TTC549 (cell line): Measurements from ENCODE around the gene TMEM208.

ENCODE experiments used
- FAIRE-seq: peaks from 2 replicates; lab custom pipeline; 2012; peaks lifted over from hg19 to GRCh38; lab: Jason Lieb, UNC

The TMEM208 gene

DNA sequence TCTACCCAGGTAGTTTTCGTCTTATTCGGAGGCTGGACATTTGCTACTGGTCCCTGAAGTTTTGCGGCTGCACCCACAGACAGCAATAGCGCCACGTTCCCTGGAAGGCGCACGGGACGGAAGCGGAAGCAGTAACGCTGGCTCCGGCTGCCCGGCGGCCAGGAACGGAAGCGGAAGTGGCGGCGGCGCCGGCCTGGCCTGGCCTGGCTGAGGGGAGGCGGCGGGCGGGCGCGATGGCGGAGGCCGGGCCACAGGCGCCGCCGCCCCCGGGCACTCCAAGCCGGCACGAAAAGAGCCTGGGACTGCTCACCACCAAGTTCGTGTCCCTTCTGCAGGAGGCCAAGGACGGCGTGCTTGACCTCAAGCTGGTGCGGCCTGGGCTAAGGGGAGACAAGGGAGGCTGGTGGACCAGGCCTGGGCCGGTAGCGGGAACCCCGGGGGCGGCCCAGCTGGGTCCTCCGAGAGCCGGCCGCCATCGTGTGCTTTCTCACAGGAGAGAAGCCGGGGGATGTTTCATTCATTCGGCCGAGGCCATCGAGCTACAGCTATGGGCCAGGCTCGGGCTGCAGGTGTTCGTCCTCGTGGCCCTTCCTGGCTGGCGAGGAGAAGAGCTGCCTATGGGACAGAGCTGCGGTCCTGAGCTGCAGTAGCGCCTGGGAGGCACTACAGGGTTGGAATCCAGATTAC, 34.8 kb upstream of the TMEM208 start, which contains the start of gene E2F4:
E2F4 (plus strand) TSS at position 161 of the 687 bp plus-strand sequence; CDS start at position 234, 73 bp downstream.
- FAIRE-seq = no peak

DNA sequence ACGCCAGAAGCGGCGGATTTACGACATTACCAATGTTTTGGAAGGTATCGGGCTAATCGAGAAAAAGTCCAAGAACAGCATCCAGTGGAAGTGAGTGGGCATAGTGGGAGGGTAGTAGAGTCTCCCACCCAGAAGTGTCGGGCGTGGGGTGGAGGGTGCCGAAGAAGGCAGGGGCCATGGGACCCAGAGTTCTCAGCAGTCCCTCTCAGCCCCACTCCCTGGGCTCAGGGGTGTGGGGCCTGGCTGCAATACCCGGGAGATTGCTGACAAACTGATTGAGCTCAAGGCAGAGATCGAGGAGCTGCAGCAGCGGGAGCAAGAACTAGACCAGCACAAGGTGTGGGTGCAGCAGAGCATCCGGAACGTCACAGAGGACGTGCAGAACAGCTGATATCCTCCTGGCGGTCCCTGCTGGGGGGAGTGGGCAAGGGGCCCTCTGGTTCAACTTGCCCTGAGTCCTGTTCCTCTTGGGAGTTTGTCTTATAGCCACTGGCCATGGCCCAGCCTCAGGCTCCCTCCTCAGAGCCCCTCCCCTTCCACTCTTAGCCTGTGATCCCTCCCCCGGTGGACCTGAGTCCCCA, 34.1 kb upstream of the TMEM208 start:
- FAIRE-seq = no peak

DNA sequence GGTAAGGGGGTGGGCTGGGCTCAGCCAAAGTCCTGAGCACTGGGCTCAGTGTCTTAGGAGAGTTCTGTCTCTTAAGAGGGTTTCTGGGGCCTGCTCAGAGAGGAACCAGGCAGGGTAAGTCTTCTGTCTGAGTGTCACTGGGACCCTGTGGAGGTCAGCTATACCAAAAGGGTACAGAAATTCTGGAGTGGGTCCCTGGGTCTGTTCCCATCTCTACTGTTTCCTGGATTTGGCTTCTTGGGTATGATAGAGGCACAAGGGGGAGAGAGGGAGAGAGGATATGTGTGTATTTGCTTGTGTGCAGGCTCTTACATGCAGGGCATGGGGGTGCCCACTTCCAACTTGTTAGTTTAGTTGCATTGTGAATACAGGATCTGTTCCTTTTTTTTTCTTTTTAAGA, 33.4 kb upstream of the TMEM208 start:
- no peak for FAIRE-seq

DNA sequence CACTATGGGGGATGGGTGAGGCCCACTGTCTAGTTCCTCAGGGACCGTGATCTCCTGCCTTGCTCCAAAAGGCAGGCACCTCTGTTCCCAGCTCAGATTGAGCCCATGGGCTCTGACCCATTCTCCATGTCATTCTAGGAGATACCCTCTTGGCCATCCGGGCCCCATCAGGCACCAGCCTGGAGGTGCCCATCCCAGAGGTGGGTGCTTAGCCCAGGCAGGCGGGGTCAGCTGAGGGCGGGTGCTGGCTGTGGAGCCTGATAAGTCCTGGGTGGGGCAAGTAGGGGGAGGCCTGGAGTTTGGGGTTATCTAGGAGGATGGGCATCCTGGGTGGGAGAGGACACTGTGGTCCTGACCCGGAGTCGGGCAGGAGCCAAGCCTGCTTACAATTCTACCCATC, 32.7 kb upstream of the TMEM208 start:
- no peak for FAIRE-seq

DNA sequence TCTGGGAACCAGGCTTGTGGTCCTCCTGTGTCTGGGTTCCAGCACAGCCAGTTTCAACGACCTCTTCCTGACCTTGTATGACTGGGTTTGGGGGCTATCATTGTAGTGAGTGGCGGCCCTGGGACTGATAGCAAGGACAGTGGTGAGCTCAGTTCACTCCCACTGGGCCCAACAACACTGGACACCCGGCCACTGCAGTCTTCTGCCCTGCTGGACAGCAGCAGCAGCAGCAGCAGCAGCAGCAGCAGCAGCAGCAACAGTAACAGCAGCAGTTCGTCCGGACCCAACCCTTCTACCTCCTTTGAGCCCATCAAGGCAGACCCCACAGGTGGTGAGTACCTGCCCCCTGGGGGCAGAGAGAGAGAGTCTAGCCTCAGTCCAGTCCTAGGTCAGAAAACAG, 31.3 kb upstream of the TMEM208 start:
- FAIRE-seq = no peak

DNA sequence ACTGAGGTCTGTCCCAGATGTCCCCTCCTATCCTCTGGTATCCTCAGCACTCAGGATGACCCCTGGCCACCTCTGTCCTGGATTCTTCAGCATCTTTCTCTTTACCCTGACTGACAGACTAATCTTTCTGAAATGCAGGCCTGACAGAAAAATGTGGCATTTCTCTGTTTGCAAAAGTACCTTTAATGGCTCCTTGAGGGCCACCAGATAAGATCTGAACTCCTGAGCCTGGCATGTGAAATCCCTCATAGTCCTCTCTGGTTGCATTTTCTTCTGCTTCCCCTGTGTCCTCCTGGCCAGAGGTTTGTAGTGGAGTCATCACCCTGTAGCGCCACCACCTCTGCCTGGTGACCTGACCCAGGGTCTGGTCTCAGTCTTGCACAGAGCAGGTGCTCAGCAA, 30.0 kb upstream of the TMEM208 start:
- FAIRE-seq = no peak

DNA sequence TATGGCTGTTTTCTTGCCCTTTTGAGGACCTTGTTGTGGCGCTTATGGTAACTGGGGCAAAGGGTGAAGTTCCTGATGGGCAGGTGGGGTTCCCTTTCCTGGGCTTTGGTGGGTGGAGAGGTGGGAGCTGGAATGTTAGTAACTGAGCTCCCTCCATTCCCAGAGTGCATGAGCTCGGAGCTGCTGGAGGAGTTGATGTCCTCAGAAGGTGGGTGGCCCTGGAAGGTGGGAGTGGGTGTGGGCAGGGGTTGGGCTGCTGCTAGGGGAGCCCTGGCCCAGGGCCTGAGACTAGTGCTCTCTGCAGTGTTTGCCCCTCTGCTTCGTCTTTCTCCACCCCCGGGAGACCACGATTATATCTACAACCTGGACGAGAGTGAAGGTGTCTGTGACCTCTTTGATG, 29.2 kb upstream of the TMEM208 start:
- FAIRE-seq = no peak

DNA sequence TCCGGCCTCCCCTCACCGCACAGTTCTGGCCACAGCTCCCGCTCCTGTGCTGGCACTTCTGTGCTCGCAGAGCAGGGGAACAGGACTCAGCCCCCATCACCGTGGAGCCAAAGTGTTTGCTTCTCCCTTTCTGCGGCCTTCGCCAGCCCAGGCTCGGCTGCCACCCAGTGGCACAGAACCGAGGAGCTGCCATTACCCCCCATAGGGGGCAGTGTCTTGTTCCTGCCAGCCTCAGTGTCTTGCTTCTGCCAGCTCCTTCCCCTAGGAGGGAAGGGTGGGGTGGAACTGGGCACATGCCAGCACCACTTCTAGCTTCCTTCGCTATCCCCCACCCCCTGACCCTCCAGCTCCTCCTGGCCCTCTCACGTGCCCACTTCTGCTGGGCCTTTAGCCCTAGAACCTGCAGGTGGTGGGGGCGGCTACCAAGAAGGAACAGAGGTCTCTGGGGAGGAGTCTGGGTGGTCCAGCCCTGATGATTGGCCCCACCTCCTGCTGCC, 28.6 kb upstream of the TMEM208 start:
- FAIRE-seq = no peak

DNA sequence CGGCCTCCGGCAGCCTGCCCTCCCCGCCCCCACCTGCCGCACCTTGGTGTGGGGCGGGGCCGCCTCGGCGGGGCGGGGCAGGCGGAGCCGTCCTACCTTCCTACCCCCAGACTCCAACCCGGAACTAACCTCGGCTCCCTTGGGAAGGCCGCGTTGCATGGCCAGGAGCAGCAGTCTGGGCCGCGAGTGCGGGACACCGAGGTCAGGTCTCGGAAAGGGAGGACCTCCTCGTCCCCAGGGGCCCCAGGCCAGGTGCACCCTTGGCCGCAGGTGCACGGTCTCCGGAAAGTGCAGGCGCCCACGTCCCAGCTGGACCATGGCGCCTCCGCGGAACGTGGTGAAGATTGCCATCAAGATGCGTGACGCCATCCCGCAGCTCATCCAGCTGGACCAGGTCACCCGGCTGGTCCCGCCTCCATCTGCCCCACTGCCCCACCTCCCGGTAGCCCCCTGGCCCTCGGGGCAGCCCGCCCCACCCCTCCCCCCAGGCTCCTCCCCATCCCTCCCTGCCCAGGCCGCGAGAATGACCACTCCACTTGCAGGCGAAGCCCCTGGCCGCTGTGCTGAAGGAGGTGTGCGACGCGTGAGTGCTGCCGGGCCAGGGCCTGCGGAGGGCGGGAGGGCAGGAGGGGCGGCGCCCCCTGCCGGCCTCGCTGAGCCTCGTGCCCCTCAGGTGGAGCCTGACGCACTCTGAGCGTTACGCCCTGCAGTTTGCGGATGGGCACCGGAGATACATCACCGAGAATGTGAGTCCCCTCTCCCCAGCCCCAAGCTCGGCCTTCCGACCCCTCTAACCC, 27.7 kb upstream of the TMEM208 start, which contains the start of gene ELMO3:
ELMO3 (plus strand) TSS at position 121 of the 797 bp plus-strand sequence; CDS start at position 317, 196 bp downstream.
- FAIRE-seq = no peak

DNA sequence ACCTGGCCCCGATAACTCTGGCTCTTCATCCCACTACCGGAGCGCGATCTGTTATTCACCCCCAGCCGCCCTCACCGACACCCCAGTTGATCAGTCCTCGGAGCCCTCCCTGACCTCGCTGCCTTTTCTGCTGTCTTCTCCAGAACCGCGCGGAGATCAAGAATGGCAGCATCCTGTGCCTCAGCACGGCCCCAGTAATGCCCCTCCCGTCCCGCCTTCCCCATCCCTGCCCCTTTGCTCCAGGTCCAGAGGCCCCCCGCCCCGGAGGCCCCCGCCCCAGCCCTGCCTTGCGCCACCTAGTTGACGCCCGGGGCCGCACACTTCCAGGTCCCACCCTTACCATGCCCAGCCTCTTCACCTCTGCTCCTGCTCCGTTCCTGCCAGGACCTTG, 27.1 kb upstream of the TMEM208 start:
- FAIRE-seq = no peak

DNA sequence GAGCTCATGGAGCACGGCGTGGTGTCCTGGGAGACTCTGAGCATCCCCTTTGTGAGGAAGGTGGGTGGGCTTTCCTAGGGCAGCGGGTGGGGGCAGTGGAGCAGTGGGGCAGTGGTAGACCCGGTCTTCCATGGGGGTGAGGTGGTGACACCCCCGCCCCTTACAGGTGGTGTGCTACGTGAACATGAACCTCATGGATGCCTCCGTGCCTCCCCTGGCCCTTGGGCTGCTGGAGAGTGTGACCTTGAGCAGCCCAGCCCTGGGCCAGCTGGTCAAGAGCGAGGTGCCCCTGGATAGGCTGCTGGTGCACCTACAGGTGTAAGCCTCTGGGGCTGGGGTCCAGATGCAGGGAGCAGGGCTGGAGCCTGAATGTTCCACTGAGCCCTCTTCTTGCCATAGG, 26.4 kb upstream of the TMEM208 start:
- no peak for FAIRE-seq

DNA sequence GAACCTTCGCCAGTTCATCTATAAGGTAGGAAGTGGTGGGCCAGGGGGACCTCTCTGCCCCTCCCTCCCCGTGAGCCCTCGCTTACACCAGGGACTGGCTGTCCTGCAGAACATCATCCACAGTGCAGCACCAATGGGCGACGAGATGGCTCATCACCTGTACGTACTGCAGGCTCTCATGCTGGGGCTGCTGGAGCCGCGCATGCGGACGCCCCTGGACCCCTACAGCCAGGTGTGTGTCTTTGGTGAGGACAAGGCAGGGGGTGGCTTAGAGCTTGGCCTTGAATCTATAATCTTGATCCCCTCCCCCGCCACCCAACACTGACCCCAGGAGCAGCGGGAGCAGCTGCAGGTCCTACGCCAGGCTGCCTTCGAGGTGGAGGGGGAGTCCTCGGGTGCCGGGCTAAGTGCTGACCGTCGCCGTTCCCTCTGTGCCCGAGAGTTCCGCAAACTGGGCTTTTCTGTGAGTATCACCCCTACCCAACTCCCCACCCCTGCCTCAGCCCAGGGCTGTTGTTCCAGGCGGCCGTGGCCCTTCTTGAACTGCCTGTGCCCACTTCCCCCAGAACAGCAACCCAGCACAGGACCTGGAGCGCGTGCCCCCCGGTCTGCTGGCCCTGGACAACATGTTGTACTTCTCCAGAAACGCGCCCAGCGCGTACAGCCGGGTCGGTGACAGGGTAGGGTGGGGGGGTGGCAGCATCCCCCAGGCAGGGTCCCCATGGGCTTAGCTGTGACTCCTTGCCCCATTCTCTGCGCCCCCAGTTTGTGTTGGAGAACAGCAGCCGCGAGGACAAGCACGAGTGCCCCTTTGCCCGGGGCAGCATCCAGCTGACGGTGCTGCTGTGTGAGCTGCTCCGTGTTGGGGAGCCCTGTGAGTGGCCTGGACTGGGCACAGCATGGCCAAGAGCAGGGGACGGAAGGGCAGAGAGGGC, 25.3 kb upstream of the TMEM208 start:
- FAIRE-seq = no peak

DNA sequence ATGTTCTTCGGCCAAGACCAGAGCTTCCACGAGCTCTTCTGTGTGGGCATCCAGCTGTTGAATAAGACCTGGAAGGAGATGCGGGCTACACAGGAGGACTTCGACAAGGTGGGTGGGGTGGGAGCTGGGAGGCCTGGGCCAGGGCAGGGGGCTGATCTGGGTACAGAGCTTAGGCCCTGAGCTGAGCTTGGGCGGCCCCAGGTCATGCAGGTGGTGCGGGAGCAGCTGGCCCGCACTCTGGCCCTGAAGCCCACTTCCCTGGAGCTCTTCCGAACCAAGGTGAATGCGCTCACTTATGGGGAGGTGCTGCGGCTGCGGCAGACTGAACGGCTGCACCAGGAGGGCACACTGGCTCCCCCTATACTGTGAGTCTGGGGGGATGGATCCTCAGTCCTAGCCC, 24.5 kb upstream of the TMEM208 start:
- no peak for FAIRE-seq

DNA sequence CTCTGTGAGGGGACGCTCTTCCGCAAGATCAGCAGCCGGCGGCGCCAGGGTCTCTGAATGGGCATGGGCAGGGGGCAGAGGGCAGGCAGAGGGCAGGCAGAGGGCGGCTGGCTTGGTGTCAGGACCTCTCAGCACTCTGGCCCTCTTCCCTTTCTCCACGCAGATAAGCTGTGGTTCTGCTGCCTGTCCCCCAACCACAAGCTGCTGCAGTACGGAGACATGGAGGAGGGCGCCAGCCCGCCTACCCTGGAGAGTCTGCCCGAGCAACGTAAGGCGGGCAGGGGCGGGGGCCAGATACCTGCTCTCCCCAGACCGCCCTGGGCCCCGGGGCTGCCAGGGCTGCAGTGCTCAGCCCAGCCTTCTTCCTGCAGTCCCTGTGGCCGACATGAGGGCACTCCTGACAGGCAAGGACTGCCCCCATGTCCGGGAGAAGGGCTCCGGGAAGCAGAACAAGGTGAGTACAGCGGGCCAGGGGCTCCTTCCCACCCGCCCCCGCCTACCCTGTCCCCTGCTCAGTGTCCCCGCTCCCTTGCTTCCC, 23.9 kb upstream of the TMEM208 start:
- no peak for FAIRE-seq

DNA sequence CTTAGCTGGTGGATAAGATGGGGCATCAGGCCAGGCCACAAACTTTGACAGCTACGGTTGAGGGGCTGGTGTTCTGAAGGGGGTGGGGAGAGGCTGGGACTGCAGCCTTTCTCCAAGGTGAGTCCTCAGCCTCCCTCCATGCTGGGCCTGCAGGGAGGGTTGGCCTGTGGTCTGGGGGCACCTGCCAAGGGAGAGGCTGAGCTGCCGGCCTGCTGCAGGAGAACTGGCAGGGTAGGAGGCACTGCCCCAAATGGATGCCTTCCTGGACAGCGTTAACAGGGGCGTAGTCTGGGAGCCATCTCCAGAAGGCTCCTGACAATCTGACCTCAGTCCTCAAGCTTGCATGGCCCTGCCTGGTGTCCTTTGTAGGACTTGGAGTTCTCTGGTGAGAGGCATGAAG, 22.9 kb upstream of the TMEM208 start:
- no peak for FAIRE-seq

DNA sequence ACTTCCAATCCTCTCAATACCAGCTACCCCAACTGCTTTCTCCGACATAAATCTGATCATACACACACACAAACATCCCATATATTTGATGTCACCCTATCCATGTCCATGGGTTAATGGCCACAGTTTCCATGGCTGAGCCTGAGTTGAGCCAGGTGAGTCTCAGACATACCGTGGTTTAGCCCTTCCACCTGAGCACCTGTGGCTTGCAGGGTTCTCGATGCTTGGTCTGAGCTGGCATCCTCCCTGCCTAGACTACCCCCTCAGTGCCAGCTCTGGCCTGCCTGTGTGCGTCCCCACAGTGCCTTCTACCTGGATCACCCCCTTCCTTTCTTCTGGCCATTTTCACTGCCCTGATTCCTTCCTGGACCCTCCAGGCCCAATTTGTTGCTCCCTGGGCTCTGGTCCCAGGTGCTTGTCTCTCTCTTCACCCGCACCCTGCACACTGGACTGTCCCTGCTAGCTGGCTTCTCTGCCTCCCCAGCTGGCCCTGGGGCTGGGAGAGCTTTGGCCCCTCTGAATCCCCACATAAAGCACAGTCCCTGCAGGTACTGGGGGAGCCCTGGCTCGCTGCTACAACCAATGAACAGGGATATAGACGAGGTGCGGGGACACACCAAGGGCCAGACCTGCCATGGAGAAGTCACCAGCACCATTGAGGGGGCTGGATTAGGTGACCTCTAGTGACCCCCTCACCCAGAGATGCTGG, 20.6 kb upstream of the TMEM208 start:
- FAIRE-seq = no peak

DNA sequence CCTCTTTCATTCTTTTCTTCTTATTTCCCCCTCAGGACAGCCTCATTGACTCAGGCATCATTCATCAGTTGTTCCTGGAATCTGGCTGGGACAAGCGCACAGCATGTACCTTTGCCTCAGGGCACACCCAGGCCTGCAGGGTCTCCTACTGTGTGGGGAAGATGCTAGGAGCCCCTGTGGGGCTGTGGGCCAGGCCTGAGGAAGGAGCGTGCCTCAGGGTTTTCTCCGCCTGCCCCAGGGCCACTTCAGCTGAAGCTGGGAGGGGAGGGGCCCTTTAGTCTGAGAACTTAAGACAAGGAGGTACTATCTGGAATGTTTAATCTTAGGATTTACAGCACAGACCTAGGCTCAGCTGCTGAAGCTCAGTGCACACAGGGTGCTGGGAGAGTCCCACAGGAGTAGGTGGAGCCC, 20.1 kb upstream of the TMEM208 start:
- no peak for FAIRE-seq

DNA sequence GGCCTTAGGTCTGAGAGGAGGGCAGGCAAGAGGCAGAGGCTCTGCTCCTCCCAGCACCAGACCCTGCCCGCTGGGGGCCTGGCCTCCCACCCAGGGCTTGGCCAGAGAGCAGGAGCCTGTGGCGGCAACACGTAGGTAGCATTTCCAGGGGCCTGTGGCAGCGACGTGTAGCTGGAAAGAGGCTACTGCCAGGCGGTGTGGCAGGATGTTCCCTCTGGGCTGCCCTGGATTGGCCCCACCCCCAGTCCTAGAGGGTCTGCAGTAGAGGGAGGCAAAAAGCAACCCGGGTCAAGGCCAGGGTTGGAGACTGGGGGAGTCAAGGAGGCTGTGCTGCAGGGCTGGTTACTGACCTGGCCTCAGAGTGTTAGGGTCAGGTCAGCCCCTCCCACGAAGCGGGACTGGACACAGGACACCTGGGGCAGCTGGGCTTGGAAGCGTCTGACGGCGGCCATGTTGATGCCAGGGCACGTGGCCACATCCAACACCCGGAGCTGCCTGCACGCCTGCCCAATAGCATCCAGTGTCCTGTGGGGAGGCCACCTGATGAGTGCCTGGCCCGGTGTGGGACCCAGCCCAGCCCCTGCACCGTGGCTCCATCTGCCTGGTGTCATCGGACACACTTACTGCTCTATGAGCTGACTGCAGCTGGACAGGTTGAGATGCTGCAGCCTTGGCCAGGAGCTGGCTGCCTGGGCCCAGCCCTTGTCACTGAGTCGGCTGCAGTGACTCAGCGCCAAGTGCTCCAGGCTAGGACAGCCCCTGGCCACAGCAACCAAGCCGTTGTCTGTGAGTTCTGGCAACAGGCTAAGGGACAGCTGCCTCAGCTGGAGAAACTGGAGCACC, 19.5 kb upstream of the TMEM208 start:
- no peak for FAIRE-seq

DNA sequence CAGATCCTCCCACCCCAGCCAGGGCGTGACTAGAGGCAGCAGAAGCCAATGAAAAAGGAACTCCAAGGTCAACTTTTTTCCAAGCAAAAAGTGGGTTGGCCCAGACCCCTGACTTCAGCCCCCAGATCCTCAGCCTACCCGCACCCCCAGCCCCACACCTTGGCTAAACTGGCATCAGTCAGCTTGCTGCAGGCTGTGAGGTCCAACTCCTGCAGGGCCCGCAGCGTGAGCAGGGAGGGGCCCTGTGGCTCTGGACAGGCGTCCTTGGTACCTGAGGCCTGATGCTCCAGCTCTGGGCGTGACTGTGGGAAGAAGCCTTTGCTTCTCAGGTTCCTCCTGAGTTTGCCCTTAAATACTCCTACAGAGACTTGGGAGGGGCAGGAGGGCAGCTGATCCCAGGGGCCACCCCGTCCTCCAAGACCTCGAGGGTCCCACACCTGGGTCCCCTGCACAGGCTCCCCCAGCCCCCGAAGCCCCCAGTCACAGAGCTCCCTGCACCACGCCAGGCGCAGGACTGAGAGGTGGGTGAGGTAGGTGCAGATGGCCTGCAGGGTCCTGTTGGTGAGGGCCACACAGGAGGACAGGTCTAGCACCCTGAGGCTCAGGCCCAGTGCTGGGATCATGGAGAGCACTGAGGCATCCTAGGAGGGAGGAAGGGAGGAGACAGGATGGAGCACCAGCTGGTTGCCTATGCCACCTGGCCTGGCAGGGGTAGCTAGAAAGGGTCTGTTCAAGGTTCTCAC, 18.6 kb upstream of the TMEM208 start:
- FAIRE-seq = no peak
